Right forelimb (tissue), 1 donor: ENCODE data around the gene C19orf33.
"Not testable (repeated sequence)": the region's sequence is repeated elsewhere in the genome, so short reads cannot be mapped to it uniquely, and the experiment has no call there.

Experiments
- DNase-seq: peaks from one replicate; pipeline ENCODE4 v3.0.0-alpha.2; 2018

Gene C19orf33

DNA sequence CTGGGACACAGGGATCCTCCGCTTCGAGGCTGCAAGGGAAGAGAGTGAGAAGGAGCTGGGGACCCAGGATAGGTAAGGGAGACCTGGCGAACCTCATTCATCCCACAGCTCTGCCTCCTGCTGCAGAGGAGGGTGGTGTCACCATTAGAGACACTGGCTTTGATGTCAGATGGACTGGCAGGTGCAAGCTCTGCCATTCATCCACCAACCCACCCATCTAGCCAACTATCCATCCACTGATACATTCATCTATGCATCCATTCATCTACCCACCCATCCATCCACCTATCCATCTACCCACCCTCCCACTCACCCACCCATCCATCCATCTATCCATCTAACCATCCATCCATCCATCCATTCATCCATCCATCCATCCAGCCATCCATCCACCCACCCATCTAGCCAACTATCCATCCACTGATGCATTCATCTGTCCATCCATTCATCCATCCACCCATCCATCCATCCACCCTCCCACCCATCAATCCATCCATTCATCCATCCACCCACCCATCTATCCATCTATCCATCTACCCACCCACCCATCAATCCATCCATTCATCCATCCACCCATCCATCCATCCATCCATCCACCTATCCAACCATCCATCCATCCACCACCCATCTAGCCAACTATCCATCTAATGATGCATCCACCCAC lies 5.7 kb downstream of the C19orf33 start:
- DNase-seq, result no peak

- DNase-seq, result no peak
These were observed 6.2 kb downstream of the C19orf33 start for GRCh38 chr19:38310279-38310670.

DNA sequence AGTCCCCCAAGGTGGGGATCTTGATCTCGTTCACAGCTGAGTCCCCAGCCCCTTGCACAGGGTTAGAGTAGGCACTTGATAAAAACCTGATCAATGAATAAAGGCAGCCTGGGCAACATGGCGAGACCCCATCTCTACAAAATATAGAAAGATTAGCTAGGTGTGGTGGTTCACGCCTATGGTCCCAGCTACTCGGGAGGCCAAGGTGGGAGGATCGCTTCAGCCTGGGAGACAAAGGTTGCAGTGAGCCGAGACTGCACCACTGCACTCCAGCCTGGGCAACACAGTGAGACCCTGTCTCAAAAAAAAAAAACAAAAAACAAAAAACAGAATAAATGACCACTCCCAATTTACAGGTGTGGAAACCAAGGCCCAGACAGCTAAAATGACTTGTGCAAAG lies 6.9 kb downstream of the C19orf33 start:
- DNase-seq, result no peak

DNA sequence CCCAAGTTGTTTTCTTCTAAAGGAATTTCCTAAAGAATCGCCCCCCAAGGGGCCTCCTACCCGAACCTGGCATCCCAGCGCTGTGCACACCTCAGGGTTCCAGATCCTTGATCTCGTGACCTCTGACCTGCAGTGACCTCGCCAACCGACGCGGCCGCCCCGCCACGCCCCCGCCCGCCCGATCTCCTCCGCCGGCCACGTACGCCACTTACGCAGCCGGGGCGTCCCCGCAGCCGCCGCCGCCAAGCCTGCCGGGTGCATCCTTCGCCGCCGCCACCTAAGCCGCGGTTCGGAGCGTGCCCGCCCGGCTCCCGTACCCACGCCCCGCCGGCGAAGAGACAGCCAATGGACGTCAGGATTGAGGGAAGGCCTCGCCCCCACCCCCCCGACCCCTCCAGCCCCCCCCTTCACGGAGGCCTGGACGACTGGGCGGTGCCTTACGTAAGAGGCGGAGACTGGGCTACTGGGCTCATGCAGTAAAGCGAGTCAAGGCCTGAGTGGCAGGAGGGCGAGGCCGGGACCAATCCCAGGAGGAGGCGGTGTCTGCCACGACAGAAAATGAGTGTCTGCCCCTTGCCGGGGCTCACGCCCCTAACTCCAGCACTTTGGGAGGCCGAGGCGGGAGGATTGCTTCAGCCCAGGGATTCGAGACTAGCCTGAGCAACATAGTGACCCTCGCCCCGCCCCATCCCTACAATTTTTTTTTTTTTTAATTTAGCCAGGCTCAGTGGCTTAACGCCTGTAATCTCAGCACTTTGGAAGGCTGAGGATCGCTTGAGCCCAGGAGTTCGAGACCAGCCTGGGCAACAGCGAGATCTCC lies 11.8 kb downstream of the C19orf33 start, which contains the start of gene YIF1B:
TSS of gene YIF1B (minus strand) at position 291 of the 820 bp plus-strand sequence. CDS start at position 261, 30 bp downstream.
- DNase-seq, result peak; percentile 98

GRCh38 chr19:38316477-38317067 lies 12.5 kb downstream of the C19orf33 start:
- no peak for DNase-seq

DNA sequence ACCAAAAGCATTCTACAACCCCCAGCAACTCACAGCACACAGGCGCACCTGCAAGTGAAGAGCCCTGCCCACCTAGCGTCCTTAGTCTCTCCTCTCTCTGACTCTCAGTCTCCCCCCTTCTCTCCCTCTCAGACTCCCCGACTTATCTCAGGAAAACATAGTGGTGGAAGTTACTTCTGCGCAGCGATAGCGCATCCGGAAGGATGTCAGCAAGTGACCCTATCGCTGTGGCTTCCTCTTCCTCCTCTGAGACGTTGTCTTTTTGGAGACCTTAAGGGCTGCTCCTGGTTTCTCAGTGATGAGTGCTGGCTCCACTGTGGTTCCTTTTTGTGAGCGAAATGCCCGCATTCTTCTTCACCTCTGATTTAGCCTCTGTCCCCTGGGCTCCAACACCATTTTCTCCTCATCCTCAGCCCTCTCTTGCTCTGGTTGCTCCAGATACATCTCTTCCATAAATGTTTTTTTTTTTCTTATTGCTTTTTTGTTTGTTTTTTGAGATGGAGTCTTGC lies 13.1 kb downstream of the C19orf33 start:
- DNase-seq, result no peak

- DNase-seq, result no peak
These were observed 14.6 kb downstream of the C19orf33 start for GRCh38 chr19:38318660-38319059.

- DNase-seq, result peak; percentile 68
These were observed 15.6 kb downstream of the C19orf33 start, which contains the start of gene KCNK6 for GRCh38 chr19:38319421-38320258. Gene KCNK6, plus strand, starts transcription at chr19:38319845. Its CDS starts 106 bp downstream, at chr19:38319951.

DNA sequence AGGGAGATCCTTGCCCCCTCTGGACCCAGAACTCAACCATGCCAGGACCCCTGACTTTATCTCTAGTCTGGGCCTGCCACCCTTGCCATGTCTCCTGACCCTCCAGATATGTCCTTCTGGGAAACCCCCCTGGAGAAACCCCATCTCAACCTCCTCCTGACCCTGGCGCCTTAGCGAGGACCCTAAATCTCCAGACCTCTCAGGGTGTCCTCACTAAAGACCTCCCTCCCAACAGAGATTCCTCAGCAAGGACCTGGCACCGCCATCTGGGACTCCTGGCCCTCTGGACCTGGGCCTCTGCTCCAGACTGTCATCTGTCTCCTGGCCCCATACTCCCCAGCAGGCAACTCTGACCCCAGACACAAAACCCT lies 16.9 kb downstream of the C19orf33 start:
- DNase-seq, result no peak

- DNase-seq, result no peak
These were observed 17.7 kb downstream of the C19orf33 start for GRCh38 chr19:38321646-38322196.

DNA sequence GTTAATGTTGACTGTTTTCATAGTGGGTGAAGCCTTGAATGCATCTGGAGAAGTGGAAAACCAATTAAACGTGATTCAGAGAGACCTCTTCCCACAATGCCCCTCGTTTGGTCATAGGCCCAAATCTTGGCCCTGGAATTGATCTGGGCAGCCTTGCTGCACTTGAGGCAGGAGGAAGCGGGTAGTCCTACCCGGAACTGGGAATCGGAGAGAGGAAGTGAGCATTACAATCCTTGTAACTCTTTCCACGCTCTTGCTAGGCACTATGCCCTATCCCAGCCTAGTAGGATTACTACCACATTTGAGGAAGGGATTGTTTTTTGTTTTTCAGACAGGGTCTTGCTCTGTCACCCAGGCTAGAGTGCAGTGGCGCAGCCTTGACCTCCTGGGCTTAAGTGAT lies 19.2 kb downstream of the C19orf33 start:
- no peak for DNase-seq

- no peak for DNase-seq
These were observed 20.4 kb downstream of the C19orf33 start for GRCh38 chr19:38324431-38324830.

GRCh38 chr19:38326591-38326990 lies 22.5 kb downstream of the C19orf33 start:
- DNase-seq, result no peak

- DNase-seq, result no peak
These were observed 25.6 kb downstream of the C19orf33 start for GRCh38 chr19:38329651-38330050.

- no peak for DNase-seq
These were observed 27.7 kb downstream of the C19orf33 start for GRCh38 chr19:38331728-38332127.

DNA sequence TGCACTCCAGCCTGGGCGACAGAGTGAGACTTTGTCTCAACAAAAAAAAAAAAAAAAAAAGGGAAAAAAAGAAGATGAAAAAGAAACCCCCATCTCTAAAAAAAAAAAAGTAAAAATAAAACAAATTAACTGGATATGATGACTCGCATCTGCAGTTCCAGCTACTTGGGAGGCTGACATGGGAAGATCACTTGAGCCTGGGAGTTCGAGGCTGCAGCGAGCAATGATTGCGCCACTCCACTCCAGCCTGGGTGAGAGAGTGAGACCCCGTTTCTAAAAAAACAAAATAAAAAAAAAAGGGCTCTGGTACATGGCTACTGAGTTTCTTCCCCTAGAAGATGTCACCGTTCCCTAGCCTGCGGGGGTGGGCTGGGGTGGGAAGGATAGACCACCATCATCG lies 29.2 kb downstream of the C19orf33 start:
- DNase-seq, result no peak

GRCh38 chr19:38335949-38336637 lies 32.0 kb downstream of the C19orf33 start:
- peak; percentile 96 for DNase-seq

GRCh38 chr19:38336638-38337359 lies 32.7 kb downstream of the C19orf33 start:
- DNase-seq, result peak; percentile 89

DNA sequence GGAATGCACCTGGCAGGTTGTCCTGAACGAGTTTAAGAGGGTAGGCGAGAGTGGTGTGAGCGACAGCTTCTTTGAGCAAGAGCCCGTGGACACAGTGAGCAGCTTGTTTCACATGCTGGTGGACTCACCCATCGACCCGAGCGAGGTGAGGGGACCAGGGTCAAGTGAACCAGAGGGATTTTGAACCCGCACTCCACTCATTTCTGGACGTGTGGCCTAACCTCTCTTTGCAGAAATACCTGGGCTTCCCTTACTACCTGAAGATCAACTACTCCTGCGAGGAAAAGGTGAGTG lies 33.3 kb downstream of the C19orf33 start:
- DNase-seq, result no peak

DNA sequence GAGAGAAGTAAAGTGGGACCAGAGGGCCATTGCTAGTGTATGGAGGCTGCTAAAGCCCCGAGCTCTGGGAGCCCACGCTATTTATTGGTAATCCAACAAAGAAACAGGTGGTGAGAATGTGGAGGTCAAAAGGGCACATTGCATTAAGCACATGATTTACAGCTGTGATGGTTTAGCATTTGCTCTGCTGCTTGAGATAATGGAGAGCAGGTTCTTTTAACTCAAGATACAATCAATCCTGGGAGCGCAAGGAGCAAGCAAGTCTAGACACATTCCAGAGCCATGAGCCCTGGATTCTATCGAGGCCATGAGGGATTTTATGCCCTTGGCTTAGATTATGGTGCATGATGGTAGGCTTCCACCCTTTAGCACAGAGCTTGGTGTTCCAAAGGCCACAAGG lies 35.0 kb downstream of the C19orf33 start:
- DNase-seq, result not testable (repeated sequence)

GRCh38 chr19:38340927-38341326 lies 36.9 kb downstream of the C19orf33 start:
- DNase-seq, result no peak
